GM19099 (cell line): ENCODE measurements around the gene GATM.

Experiments
- POLR2A ChIP-seq: IDR thresholded peaks from 3 replicates; pipeline ENCODE4 v1.6.1; 2011; ENCODE audit warnings: low read depth; ENCODE audit not compliant: insufficient read length; ENCODE audit errors: extremely low read depth

Gene GATM

GRCh38 chr15:45346381-45346780, 32.0 kb downstream of the GATM start:
- no peak for TF ChIP-seq POLR2A

- no peak for TF ChIP-seq POLR2A
Measured at GRCh38 chr15:45343258-45343860, 35.0 kb downstream of the GATM start.

GRCh38 chr15:45341790-45342189, 36.6 kb downstream of the GATM start:
- TF ChIP-seq POLR2A = no peak

GRCh38 chr15:45340429-45340828, 37.9 kb downstream of the GATM start:
- no peak for TF ChIP-seq POLR2A

- no peak for TF ChIP-seq POLR2A
Measured at GRCh38 chr15:45338417-45338816, 39.9 kb downstream of the GATM start.

- TF ChIP-seq POLR2A = no peak
Measured at GRCh38 chr15:45337224-45337623, 41.1 kb downstream of the GATM start.

GRCh38 chr15:45333550-45333949, 44.8 kb downstream of the GATM start:
- TF ChIP-seq POLR2A = no peak

- no peak for TF ChIP-seq POLR2A
Measured at GRCh38 chr15:45332694-45333093, 45.6 kb downstream of the GATM start.

- TF ChIP-seq POLR2A = no peak
Measured at GRCh38 chr15:45331972-45332371, 46.4 kb downstream of the GATM start.

- TF ChIP-seq POLR2A = no peak
Measured at GRCh38 chr15:45328663-45329062, 49.7 kb downstream of the GATM start.

- TF ChIP-seq POLR2A = no peak
Measured at GRCh38 chr15:45326741-45327140, 51.6 kb downstream of the GATM start.

- no peak for TF ChIP-seq POLR2A
Measured at GRCh38 chr15:45326280-45326679, 52.1 kb downstream of the GATM start.

GRCh38 chr15:45320581-45321205, 57.7 kb downstream of the GATM start:
- TF ChIP-seq POLR2A = no peak

- no peak for TF ChIP-seq POLR2A
Measured at GRCh38 chr15:45319472-45320214, 58.7 kb downstream of the GATM start.

GRCh38 chr15:45314960-45315359, 63.4 kb downstream of the GATM start:
- TF ChIP-seq POLR2A = no peak
